ENCODE results near the gene ZGPAT.

ZGPAT gene

DNA sequence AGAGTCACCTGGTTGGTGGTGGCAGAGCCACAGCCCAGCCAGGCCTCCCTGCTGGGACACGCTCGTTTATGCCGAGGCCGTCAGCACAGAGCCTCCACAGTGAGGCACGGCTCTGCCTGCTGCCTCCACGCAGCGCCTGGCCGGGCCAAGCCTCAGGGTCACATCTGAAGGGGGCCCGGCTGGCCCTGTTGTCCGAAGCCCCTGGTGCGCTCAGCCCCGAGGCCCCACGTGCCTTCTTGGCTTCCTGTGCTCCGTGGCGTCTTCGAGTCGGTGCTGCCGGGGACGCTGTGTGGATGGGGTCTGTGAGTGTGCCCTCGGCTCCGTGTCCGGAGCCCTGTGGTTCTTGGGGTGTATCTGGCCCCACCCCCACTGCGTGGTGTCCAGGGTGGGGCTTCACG lies 21.7 kb upstream of the ZGPAT start:
- Histone ChIP-seq H3K9me3 (ENCODE audit: insufficient read depth, low read depth, low read length) (no peaks in the 10 kb centered on the region), H3F3A (ENCODE audit: low read depth) (no peaks in the 10 kb centered on the region), H2AFZ (ENCODE audit: low read length) (no peak overlapping the region), H4K20me1 (ENCODE audit: insufficient read depth, low read length, poor library complexity, severe bottlenecking) (no peaks in the 10 kb centered on the region), H3K79me2 (ENCODE audit: insufficient read depth, low read length) (no peaks in the 10 kb centered on the region), H3K36me3 (ENCODE audit: insufficient read depth, low read length) (no peaks in the 10 kb centered on the region), H3K4me3 (ENCODE audit: low read length, poor library complexity, severe bottlenecking) (no peak overlapping the region), H3K4me1 (ENCODE audit: insufficient read depth, low read length, poor library complexity, severe bottlenecking) (peaks cover 4% of the 10 kb centered on the region), H3K9me2 (replicated peaks; ENCODE audit: low read depth, low read length) (no peaks in the 10 kb centered on the region), H3K9ac (ENCODE audit: low read depth, low read length, poor library complexity, severe bottlenecking) (no peak overlapping the region), H3K27me3 (ENCODE audit: insufficient read depth, low read length, poor library complexity, severe bottlenecking) (no peaks in the 10 kb centered on the region), H3K4me2 (ENCODE audit: low read depth, low read length, poor library complexity, severe bottlenecking) (no peak overlapping the region)
- TF ChIP-seq EZH2phosphoT487 (IDR thresholded peaks at IDR 0.05; ENCODE audit: borderline replicate concordance) = no peak
- TF ChIP-seq, protein P1, sequence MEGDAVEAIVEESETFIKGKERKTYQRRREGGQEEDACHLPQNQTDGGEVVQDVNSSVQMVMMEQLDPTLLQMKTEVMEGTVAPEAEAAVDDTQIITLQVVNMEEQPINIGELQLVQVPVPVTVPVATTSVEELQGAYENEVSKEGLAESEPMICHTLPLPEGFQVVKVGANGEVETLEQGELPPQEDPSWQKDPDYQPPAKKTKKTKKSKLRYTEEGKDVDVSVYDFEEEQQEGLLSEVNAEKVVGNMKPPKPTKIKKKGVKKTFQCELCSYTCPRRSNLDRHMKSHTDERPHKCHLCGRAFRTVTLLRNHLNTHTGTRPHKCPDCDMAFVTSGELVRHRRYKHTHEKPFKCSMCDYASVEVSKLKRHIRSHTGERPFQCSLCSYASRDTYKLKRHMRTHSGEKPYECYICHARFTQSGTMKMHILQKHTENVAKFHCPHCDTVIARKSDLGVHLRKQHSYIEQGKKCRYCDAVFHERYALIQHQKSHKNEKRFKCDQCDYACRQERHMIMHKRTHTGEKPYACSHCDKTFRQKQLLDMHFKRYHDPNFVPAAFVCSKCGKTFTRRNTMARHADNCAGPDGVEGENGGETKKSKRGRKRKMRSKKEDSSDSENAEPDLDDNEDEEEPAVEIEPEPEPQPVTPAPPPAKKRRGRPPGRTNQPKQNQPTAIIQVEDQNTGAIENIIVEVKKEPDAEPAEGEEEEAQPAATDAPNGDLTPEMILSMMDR (conservative IDR thresholded peaks at IDR 0.05; ENCODE audit: low read length) = no peak

DNA sequence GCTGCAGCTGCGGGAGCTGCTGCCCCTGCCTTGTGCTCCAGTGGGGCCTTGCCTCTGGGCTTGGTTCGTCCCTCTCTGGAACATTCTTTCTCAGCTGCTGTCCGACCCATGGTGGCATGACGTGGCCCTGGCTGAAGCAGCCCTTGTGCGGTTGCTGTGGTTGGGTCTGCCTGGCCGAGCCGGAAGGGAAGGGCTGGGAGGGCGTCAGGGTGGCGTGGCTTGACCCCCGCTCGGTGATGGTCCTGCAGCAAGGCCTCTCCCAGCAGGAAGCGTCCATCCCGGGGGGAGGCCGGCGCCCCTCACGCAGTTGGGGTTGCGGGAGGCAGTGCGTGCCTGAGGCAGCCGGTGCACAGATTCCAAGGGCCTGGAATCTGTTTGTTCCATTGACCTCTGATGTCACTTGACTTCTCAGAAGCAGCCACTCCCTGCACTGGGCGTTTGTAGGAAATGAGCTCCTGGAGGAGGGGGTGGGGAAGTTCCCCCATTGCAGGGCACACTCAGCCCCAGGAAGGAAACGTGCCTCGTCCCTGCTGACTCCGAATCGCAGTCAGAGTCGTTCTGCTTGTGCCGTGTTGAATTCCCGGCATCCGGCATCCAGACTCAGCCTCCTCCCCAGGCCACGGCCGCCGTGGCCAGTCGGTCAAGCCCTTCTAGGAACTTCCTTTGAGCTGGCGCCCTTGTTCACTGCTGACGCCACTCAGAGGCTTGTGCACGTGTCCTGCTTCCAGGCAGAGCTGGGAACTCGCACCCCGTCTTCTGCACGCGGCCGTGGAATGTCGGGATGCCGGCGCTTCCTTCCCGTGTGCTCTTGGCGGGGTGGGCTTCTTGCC lies 21.1 kb upstream of the ZGPAT start:
- TF ChIP-seq EZH2phosphoT487 (IDR thresholded peaks at IDR 0.05; ENCODE audit: borderline replicate concordance) = no peak
- TF ChIP-seq, protein P1 (conservative IDR thresholded peaks at IDR 0.05; ENCODE audit: low read length) = no peak
- no peaks in the 10 kb centered on the region for H3F3A ChIP-seq (ENCODE audit: low read depth)
- H4K20me1 ChIP-seq (ENCODE audit: insufficient read depth, low read length, poor library complexity, severe bottlenecking) = no peaks in the 10 kb centered on the region
- H3K4me2 ChIP-seq (ENCODE audit: low read depth, low read length, poor library complexity, severe bottlenecking) = no peak overlapping the region
- H3K9me2 ChIP-seq (replicated peaks; ENCODE audit: low read depth, low read length) = no peaks in the 10 kb centered on the region
- H3K9me3 ChIP-seq (ENCODE audit: insufficient read depth, low read depth, low read length) = no peaks in the 10 kb centered on the region
- no peaks in the 10 kb centered on the region for H3K36me3 ChIP-seq (ENCODE audit: insufficient read depth, low read length)
- H3K4me1 ChIP-seq (ENCODE audit: insufficient read depth, low read length, poor library complexity, severe bottlenecking) = peaks cover 4% of the 10 kb centered on the region
- H3K79me2 ChIP-seq (ENCODE audit: insufficient read depth, low read length) = no peaks in the 10 kb centered on the region
- H3K4me3 ChIP-seq (ENCODE audit: low read length, poor library complexity, severe bottlenecking) = no peak overlapping the region
- no peak overlapping the region for H2AFZ ChIP-seq (ENCODE audit: low read length)
- no peak overlapping the region for H3K9ac ChIP-seq (ENCODE audit: low read depth, low read length, poor library complexity, severe bottlenecking)
- H3K27me3 ChIP-seq (ENCODE audit: insufficient read depth, low read length, poor library complexity, severe bottlenecking) = no peaks in the 10 kb centered on the region

DNA sequence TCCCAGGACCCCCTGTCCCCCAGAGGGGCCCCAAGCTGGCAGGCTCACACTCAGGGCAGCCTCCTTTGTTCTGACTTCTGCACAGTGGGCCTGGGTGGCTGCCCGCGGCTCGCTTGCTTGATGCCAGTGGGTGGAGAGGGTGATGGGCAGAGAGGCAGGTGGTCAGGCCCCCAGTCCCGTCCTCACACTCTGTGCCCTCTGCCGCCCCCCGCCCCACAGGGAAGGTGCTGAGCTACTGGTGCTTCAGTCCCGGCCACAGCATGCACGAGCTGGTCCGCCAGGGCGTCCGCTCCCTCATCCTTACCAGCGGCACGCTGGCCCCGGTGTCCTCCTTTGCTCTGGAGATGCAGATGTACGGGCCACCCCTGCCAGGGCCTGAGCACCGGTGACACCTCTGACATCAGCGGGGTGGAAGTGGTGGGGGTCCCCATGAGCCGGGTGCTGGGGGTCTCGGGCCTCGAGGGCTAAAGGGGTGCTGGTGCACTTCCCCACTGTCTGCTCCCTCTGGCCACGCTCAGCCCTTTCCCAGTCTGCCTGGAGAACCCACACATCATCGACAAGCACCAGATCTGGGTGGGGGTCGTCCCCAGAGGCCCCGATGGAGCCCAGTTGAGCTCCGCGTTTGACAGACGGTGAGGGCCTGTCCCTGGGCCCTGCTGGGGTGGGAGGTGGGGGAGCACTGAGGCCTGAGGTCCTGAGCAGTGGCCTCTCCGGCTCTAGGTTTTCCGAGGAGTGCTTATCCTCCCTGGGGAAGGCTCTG lies 20.2 kb upstream of the ZGPAT start:
- Histone ChIP-seq H3K4me3 (ENCODE audit: low read length, poor library complexity, severe bottlenecking) (no peak overlapping the region), H3K27me3 (ENCODE audit: insufficient read depth, low read length, poor library complexity, severe bottlenecking) (no peaks in the 10 kb centered on the region), H3K36me3 (ENCODE audit: insufficient read depth, low read length) (no peaks in the 10 kb centered on the region), H2AFZ (ENCODE audit: low read length) (no peak overlapping the region), H3K79me2 (ENCODE audit: insufficient read depth, low read length) (no peaks in the 10 kb centered on the region), H3K4me2 (ENCODE audit: low read depth, low read length, poor library complexity, severe bottlenecking) (no peak overlapping the region), H4K20me1 (ENCODE audit: insufficient read depth, low read length, poor library complexity, severe bottlenecking) (no peaks in the 10 kb centered on the region), H3K9ac (ENCODE audit: low read depth, low read length, poor library complexity, severe bottlenecking) (no peak overlapping the region), H3K9me3 (ENCODE audit: insufficient read depth, low read depth, low read length) (no peaks in the 10 kb centered on the region), H3K4me1 (ENCODE audit: insufficient read depth, low read length, poor library complexity, severe bottlenecking) (peaks cover under 1% of the 10 kb centered on the region), H3F3A (ENCODE audit: low read depth) (no peaks in the 10 kb centered on the region), H3K9me2 (replicated peaks; ENCODE audit: low read depth, low read length) (no peaks in the 10 kb centered on the region)
- TF ChIP-seq, protein P1 (conservative IDR thresholded peaks at IDR 0.05; ENCODE audit: low read length) = no peak
- no peak for TF ChIP-seq EZH2phosphoT487 (IDR thresholded peaks at IDR 0.05; ENCODE audit: borderline replicate concordance)
